HFFc6 (cell line): Measurements from ENCODE around the gene GLI3. TPM values are rescaled to one million over a fixed set of nuclear protein-coding genes. Genes with fewer than 3 reads are reported as not detected.

Experiments used
- DNase-seq: peaks from one replicate; pipeline ENCODE4 v3.0.0-alpha.2; 2018
- H3K27ac Mint-ChIP-seq: 2 replicates; pipeline ENCODE4 v1.8.0; 2020; ENCODE audit warnings: mild to moderate bottlenecking, mixed read lengths
- H3K27me3 Mint-ChIP-seq: 2 replicates; pipeline ENCODE4 v1.8.0; 2021; ENCODE audit warnings: mild to moderate bottlenecking, moderate library complexity, mixed read lengths; ENCODE audit not compliant: insufficient read depth
- H3K36me3 Mint-ChIP-seq: 2 replicates; pipeline ENCODE4 v1.8.0; 2021; ENCODE audit warnings: low read depth, mixed read lengths
- H3K4me1 Mint-ChIP-seq: 2 replicates; pipeline ENCODE4 v1.8.0; 2020; ENCODE audit warnings: low read depth, mixed read lengths
- H3K4me3 Mint-ChIP-seq: 2 replicates; pipeline ENCODE4 v1.8.0; 2020; ENCODE audit warnings: mild to moderate bottlenecking, moderate library complexity, mixed read lengths
- H3K9me3 Mint-ChIP-seq: 2 replicates; pipeline ENCODE4 v1.8.0; 2020; ENCODE audit warnings: mild to moderate bottlenecking, mixed read lengths
- total RNA-seq, 6 experiments: library from RNA; stranded (reverse); fragmentation: NEBNext Ultra II Directional; extraction: Animal tissue kit (Norgen Biotek cat#: 25700); gene quantifications; 2 replicates in 1 of 6; 3 replicates in 5 of 6; pipeline ENCODE4 v1.2.3, GENCODE V29; 2021
- TF ChIP-seq, protein P1 (sequence below): fragments of 200-600 bp; sonication (generic); IDR thresholded peaks from 2 replicates; pipeline ENCODE4 v1.5.0; 2021; ENCODE audit warnings: antibody characterized with exemption, mild to moderate bottlenecking

Gene GLI3
- total RNA-seq, 6 experiments from 2014 or later, result 12.5 to 23.0 (median 21.7) TPM

DNA sequence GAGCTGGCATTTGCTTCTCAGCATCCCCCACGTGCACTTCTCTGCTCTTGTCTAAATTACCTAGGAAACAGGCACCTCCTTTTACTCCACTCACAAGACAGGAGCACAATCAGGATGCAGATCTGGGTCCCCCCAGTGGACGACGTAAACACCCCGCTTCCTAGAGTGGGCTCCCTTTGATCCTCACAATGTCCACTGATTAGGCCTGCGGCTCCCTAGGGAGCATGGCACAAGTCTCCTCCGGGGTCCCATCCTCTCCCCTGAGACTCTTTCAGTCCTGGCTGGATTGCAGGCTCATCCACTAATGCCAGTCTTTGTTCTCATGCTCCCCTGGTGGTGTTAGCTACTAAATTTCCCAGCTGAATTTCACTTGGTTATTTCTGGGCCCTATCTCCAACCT lies 98.3 kb downstream of the GLI3 start:
- Mint-ChIP-seq H3K9me3 (no peaks in the 10 kb centered on the region), H3K4me1 (peaks cover 16% of the 10 kb centered on the region), H3K27me3 (no peaks in the 10 kb centered on the region; the same call in 1 of the 2 replicates), H3K27ac (no peak overlapping the region), H3K4me3 (no peak overlapping the region), H3K36me3 (peaks cover 5% of the 10 kb centered on the region; the same call in 1 of the 2 replicates)
- TF ChIP-seq, protein P1, sequence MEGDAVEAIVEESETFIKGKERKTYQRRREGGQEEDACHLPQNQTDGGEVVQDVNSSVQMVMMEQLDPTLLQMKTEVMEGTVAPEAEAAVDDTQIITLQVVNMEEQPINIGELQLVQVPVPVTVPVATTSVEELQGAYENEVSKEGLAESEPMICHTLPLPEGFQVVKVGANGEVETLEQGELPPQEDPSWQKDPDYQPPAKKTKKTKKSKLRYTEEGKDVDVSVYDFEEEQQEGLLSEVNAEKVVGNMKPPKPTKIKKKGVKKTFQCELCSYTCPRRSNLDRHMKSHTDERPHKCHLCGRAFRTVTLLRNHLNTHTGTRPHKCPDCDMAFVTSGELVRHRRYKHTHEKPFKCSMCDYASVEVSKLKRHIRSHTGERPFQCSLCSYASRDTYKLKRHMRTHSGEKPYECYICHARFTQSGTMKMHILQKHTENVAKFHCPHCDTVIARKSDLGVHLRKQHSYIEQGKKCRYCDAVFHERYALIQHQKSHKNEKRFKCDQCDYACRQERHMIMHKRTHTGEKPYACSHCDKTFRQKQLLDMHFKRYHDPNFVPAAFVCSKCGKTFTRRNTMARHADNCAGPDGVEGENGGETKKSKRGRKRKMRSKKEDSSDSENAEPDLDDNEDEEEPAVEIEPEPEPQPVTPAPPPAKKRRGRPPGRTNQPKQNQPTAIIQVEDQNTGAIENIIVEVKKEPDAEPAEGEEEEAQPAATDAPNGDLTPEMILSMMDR, result 0 out of 2 replicates have a peak, but pooled peaks have one; percentile 6
- no peak for DNase-seq

GRCh38 chr7:42137941-42138340 lies 99.1 kb downstream of the GLI3 start:
- no peaks in the 10 kb centered on the region; the same call in 1 of the 2 replicates for H3K27me3 Mint-ChIP-seq
- H3K4me1 Mint-ChIP-seq, result peaks cover 13% of the 10 kb centered on the region
- peaks cover 5% of the 10 kb centered on the region; the same call in 1 of the 2 replicates for H3K36me3 Mint-ChIP-seq
- H3K9me3 Mint-ChIP-seq, result no peaks in the 10 kb centered on the region
- DNase-seq, result no peak
- H3K4me3 Mint-ChIP-seq, result no peak overlapping the region
- no peak overlapping the region; the same call in 1 of the 2 replicates for H3K27ac Mint-ChIP-seq
- TF ChIP-seq, protein P1, result no peak

DNA sequence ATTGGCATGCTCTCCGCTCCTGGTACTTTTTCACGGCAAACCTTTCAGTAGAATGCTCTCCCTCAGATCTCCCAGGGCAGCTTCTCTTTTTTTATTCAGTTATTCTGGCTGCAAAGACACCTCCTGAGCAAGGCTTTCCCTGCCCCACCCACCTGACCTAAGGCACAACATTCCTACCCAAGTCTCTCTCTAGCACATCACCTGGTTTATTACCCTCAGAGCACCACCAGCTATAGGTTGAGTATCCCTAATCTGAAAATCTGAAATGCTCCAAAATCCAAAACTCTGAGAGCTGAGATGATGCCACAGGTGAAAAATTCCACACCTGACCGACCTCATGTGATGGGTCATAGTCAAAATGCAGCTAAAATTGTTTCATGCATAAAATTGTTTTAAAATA lies 99.6 kb downstream of the GLI3 start:
- Mint-ChIP-seq H3K4me3 (no peak overlapping the region), H3K9me3 (no peaks in the 10 kb centered on the region), H3K27ac (no peak overlapping the region), H3K4me1 (peaks cover 13% of the 10 kb centered on the region), H3K36me3 (peaks cover 5% of the 10 kb centered on the region; the same call in 1 of the 2 replicates), H3K27me3 (no peaks in the 10 kb centered on the region; the same call in 1 of the 2 replicates)
- TF ChIP-seq, protein P1, result no peak
- no peak for DNase-seq

GRCh38 chr7:42135728-42136127 lies 101.3 kb downstream of the GLI3 start:
- Mint-ChIP-seq H3K9me3 (no peaks in the 10 kb centered on the region), H3K4me3 (no peak overlapping the region), H3K27ac (no peak overlapping the region), H3K36me3 (peaks cover 8% of the 10 kb centered on the region), H3K27me3 (no peaks in the 10 kb centered on the region; the same call in 1 of the 2 replicates), H3K4me1 (peaks cover 13% of the 10 kb centered on the region)
- DNase-seq, result no peak
- TF ChIP-seq, protein P1, result no peak

GRCh38 chr7:42134276-42134876 lies 102.6 kb downstream of the GLI3 start:
- TF ChIP-seq, protein P1, result no peak
- H3K4me3 Mint-ChIP-seq, result no peak overlapping the region
- no peaks in the 10 kb centered on the region for H3K9me3 Mint-ChIP-seq
- no peak overlapping the region for H3K27ac Mint-ChIP-seq
- no peaks in the 10 kb centered on the region; the same call in 1 of the 2 replicates for H3K27me3 Mint-ChIP-seq
- H3K4me1 Mint-ChIP-seq, result peaks cover 13% of the 10 kb centered on the region
- H3K36me3 Mint-ChIP-seq, result peaks cover 16% of the 10 kb centered on the region
- no peak for DNase-seq
